Tibial nerve (tissue), 3 donors: ENCODE measurements around the gene AASDH.

Source experiments
- POLR2A ChIP-seq, 2 donors: fragments of 450-650 bp; IDR thresholded peaks; one replicate each; pipeline ENCODE4 v1.6.1; 2017; ENCODE audit warnings: antibody characterized with exemption in 2 of 2, mild to moderate bottlenecking in 2 of 2, moderate library complexity in 2 of 2
- TF ChIP-seq, protein P1 (sequence below), 5 experiments: fragments of 200-600 bp in 3 of 5; fragments of 450-650 bp in 2 of 5; sonication (generic) in 3 of 5; IDR thresholded peaks; one replicate each; pipeline ENCODE4 v1.5.1; 2016 to 2019; ENCODE audit warnings: antibody characterized with exemption in 5 of 5, mild to moderate bottlenecking in 3 of 5, moderate library complexity in 2 of 5

DNA sequence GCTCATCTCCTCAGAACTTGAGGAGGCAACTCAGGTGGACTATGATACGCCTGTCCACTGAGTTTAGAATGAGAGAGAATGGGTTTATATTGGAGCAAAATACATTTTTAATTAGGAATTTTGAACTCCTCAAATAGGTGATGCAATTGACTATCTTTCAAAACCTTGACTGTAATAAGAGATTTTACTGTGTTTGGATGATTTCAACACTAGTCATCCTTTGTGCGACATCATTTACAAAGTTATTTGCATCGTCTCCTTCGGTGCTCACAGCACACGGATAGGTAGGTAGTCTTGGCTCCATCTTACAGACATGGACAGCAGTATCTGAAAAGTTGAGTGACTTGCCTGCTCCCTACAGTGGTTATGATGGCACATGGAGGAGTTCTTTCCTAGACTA, 67.0 kb downstream of the AASDH start:
- TF ChIP-seq POLR2A (IDR thresholded peaks at IDR 0.05) = no peak
- TF ChIP-seq, protein P1, sequence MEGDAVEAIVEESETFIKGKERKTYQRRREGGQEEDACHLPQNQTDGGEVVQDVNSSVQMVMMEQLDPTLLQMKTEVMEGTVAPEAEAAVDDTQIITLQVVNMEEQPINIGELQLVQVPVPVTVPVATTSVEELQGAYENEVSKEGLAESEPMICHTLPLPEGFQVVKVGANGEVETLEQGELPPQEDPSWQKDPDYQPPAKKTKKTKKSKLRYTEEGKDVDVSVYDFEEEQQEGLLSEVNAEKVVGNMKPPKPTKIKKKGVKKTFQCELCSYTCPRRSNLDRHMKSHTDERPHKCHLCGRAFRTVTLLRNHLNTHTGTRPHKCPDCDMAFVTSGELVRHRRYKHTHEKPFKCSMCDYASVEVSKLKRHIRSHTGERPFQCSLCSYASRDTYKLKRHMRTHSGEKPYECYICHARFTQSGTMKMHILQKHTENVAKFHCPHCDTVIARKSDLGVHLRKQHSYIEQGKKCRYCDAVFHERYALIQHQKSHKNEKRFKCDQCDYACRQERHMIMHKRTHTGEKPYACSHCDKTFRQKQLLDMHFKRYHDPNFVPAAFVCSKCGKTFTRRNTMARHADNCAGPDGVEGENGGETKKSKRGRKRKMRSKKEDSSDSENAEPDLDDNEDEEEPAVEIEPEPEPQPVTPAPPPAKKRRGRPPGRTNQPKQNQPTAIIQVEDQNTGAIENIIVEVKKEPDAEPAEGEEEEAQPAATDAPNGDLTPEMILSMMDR (IDR thresholded peaks at IDR 0.05) = no peak
